ENCODE measurements around the gene SRCIN1. TPM values are rescaled to one million over a fixed set of nuclear protein-coding genes. Genes with fewer than 3 reads are reported as not detected.

The SRCIN1 gene
- total RNA-seq, 3 donors from 2014 or later: 2.3 to 7.0 (median 2.5) TPM

- Histone ChIP-seq H3K4me1 (ENCODE audit: low read depth) (no peaks in the 10 kb centered on the region), H3K4me3 (no peak overlapping the region), H3K36me3 (ENCODE audit: low read depth) (no peaks in the 10 kb centered on the region), H3K9me3 (no peaks in the 10 kb centered on the region)
- DNase-seq: no peak
- TF ChIP-seq, protein P1, sequence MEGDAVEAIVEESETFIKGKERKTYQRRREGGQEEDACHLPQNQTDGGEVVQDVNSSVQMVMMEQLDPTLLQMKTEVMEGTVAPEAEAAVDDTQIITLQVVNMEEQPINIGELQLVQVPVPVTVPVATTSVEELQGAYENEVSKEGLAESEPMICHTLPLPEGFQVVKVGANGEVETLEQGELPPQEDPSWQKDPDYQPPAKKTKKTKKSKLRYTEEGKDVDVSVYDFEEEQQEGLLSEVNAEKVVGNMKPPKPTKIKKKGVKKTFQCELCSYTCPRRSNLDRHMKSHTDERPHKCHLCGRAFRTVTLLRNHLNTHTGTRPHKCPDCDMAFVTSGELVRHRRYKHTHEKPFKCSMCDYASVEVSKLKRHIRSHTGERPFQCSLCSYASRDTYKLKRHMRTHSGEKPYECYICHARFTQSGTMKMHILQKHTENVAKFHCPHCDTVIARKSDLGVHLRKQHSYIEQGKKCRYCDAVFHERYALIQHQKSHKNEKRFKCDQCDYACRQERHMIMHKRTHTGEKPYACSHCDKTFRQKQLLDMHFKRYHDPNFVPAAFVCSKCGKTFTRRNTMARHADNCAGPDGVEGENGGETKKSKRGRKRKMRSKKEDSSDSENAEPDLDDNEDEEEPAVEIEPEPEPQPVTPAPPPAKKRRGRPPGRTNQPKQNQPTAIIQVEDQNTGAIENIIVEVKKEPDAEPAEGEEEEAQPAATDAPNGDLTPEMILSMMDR (IDR thresholded peaks at IDR 0.05): no peak
- intact Hi-C loops (cut with DNase I, micrococcal nuclease): no loop called here
- no peak for ATAC-seq
Observed at GRCh38 chr17:38574712-38575111, 31.0 kb downstream of the SRCIN1 start.

DNA sequence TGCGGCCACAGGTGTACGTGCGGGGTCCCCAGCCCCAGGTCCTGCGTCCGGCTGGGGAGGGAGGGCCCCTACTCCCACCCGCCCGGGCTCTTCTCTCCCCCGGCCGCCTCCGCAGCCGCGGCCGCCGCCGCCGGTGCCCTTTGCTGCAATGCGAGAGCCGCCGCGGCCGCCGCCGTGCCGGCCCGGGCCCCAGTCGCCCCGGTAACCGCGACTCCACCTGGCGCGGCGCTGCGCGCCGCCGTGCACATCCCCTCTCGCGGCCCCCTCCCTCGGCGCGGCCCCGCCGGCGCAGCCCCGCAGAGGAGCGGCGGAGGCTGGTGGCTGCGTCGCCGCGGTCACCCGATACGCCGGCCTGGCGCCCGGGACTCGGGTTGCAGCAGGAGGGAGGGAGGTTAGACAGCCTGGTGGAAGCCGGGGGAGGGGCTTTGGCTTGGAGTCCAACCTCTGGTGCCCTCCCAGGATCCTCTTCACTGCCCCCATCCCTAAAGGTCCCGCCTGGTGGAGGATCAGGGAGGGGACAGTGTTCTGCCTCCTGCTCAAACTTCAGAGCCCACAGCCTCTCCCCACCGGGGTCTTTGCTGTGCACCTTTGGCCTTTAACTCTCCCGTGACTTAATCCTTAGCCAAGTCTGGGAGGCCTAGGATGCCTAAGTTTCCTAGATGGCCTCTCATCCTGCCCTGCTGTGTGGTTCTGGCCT is 32.9 kb downstream of the SRCIN1 start:
- no peak for DNase-seq
- intact Hi-C loops (cut with DNase I, micrococcal nuclease): no loop called here
- Histone ChIP-seq H3K4me1 (ENCODE audit: low read depth) (no peaks in the 10 kb centered on the region), H3K36me3 (ENCODE audit: low read depth) (no peaks in the 10 kb centered on the region), H3K4me3 (no peak overlapping the region), H3K9me3 (no peaks in the 10 kb centered on the region)
- TF ChIP-seq, protein P1 (IDR thresholded peaks at IDR 0.05): no peak
- peak; percentile 39 for ATAC-seq

GRCh38 chr17:38571833-38572668 is 33.7 kb downstream of the SRCIN1 start:
- ATAC-seq (no peak), DNase-seq (no peak)
- Histone ChIP-seq H3K36me3 (ENCODE audit: low read depth) (no peaks in the 10 kb centered on the region), H3K4me1 (ENCODE audit: low read depth) (no peaks in the 10 kb centered on the region), H3K9me3 (no peaks in the 10 kb centered on the region), H3K4me3 (no peak overlapping the region)
- intact Hi-C loops (cut with DNase I, micrococcal nuclease): no loop called here
- TF ChIP-seq, protein P1 (IDR thresholded peaks at IDR 0.05): no peak

- ATAC-seq (no peak), DNase-seq (peak in 1 of 3 donors; percentile 31)
- intact Hi-C loops (cut with DNase I, micrococcal nuclease): no loop called here
- TF ChIP-seq, protein P1 (IDR thresholded peaks at IDR 0.05): no peak
- Histone ChIP-seq H3K4me3 (no peak overlapping the region), H3K4me1 (ENCODE audit: low read depth) (no peaks in the 10 kb centered on the region), H3K9me3 (no peaks in the 10 kb centered on the region), H3K36me3 (ENCODE audit: low read depth) (no peaks in the 10 kb centered on the region)
Observed at GRCh38 chr17:38569701-38570512, 35.8 kb downstream of the SRCIN1 start.

- ATAC-seq (no peak), DNase-seq (peak in 1 of 3 donors; percentile 25)
- TF ChIP-seq, protein P1 (IDR thresholded peaks at IDR 0.05): no peak
- H3K4me3 ChIP-seq: no peak overlapping the region
- H3K4me1 ChIP-seq (ENCODE audit: low read depth): no peaks in the 10 kb centered on the region
- H3K9me3 ChIP-seq: no peaks in the 10 kb centered on the region
- H3K36me3 ChIP-seq (ENCODE audit: low read depth): no peaks in the 10 kb centered on the region
- intact Hi-C loops (cut with DNase I, micrococcal nuclease): no loop called here
Observed at GRCh38 chr17:38568845-38569510, 36.8 kb downstream of the SRCIN1 start.
